Keratinocyte (primary cell): Measurements from ENCODE around the gene ARHGAP1.

Source experiments
- EZH2 ChIP-seq: IDR thresholded peaks from one replicate; pipeline ENCODE4 v1.6.1; 2012; ENCODE audit warnings: inconsistent platforms, mild to moderate bottlenecking, low read length, moderate library complexity
- TF ChIP-seq, protein P1 (sequence below), 3 experiments: IDR thresholded peaks in 1 of 3; conservative IDR thresholded peaks in 1 of 3; optimal IDR thresholded peaks in 1 of 3; 2 replicates in 2 of 3; 3 replicates in 1 of 3; pipeline versions ENCODE3 to v1.5.1; 2011; ENCODE audit warnings: low read length in 3 of 3, mild to moderate bottlenecking in 3 of 3, moderate library complexity in 2 of 3, control low read depth in 1 of 3, inconsistent platforms in 1 of 3; ENCODE audit not compliant: insufficient read depth in 2 of 3; ENCODE audit errors: extremely low read depth in 1 of 3

DNA sequence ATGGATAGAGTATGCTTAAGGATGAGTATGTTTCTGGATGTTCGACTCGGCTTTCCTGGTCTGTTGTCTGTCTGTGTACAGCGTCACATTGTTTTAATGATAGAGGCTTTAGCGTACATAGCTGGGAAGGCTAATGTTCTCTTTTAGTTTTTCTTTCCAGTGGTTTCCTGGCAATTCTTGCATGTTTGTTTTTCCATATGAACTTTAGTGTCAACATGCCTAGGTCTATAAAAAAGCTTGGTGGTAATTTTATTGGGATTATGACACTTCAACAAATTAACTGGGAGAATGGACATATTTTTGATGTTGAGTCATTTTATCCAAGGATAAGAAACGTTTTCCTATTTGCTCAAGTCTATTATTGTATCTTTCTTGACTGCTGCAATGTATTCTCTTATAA is 36.2 kb upstream of the ARHGAP1 start:
- TF ChIP-seq, protein P1, sequence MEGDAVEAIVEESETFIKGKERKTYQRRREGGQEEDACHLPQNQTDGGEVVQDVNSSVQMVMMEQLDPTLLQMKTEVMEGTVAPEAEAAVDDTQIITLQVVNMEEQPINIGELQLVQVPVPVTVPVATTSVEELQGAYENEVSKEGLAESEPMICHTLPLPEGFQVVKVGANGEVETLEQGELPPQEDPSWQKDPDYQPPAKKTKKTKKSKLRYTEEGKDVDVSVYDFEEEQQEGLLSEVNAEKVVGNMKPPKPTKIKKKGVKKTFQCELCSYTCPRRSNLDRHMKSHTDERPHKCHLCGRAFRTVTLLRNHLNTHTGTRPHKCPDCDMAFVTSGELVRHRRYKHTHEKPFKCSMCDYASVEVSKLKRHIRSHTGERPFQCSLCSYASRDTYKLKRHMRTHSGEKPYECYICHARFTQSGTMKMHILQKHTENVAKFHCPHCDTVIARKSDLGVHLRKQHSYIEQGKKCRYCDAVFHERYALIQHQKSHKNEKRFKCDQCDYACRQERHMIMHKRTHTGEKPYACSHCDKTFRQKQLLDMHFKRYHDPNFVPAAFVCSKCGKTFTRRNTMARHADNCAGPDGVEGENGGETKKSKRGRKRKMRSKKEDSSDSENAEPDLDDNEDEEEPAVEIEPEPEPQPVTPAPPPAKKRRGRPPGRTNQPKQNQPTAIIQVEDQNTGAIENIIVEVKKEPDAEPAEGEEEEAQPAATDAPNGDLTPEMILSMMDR (optimal IDR thresholded peaks at IDR 0.05 in 1 of 3, IDR thresholded peaks at IDR 0.05 in 1 of 3, conservative IDR thresholded peaks at IDR 0.05 in 1 of 3; ENCODE audit: extremely low read depth in 1 of 3, insufficient read depth in 2 of 3, low read length in 3 of 3): no peak
- no peak for TF ChIP-seq EZH2
